Common myeloid progenitor, CD34-positive (primary cell): ENCODE measurements around the gene ALG8.
"Not testable (repeated sequence)": the region's sequence is repeated elsewhere in the genome, so short reads cannot be mapped to it uniquely, and the experiment has no call there.

Experiments
- CTCF ChIA-PET: fragments of 350-600 bp; sonication (Branson Sonifier 250); formaldehyde crosslinking; loops from one replicate; lab custom pipeline; 2021; ENCODE audit warnings: antibody characterized with exemption; lab: Charles Lee
- POLR2A ChIA-PET: fragments of 350-600 bp; sonication (Branson Sonifier 250); formaldehyde crosslinking; loops from one replicate; lab custom pipeline; 2021; ENCODE audit warnings: antibody characterized with exemption; lab: Charles Lee
- DNase-seq, 3 donors: peaks; one replicate each; pipeline versions ENCODE4 v3.0.0 to v3.0.0-alpha.2; 2013
- H3K27ac ChIP-seq, 2 experiments: 1 replicate in 1 of 2; 2 replicates in 1 of 2; pipeline ENCODE4 v1.7.0; 2013; ENCODE audit warnings: inconsistent platforms in 2 of 2, low read length in 2 of 2, mild to moderate bottlenecking in 2 of 2, low read depth in 1 of 2, moderate library complexity in 1 of 2; ENCODE audit not compliant: severe bottlenecking in 2 of 2, insufficient read depth in 1 of 2, poor library complexity in 1 of 2
- H3K27me3 ChIP-seq, 5 experiments: replicated peaks in 2 of 5; 1 replicate in 3 of 5; 2 replicates in 2 of 5; pipeline versions ENCODE4 v1.6.1 to v1.7.0; 2013; ENCODE audit warnings: low read length in 4 of 5, mild to moderate bottlenecking in 2 of 5, moderate library complexity in 2 of 5, inconsistent platforms in 1 of 5; ENCODE audit not compliant: insufficient read depth in 5 of 5, control insufficient read depth in 4 of 5
- H3K36me3 ChIP-seq, 4 experiments: 1 replicate in 2 of 4; 2 replicates in 2 of 4; pipeline versions ENCODE4 v1.6.1 to v1.7.0; 2013; ENCODE audit warnings: low read length in 3 of 4, control low read depth in 1 of 4, mild to moderate bottlenecking in 1 of 4; ENCODE audit not compliant: control insufficient read depth in 4 of 4, insufficient read depth in 4 of 4
- H3K4me1 ChIP-seq, 4 experiments: 1 replicate in 3 of 4; 2 replicates in 1 of 4; pipeline versions ENCODE4 v1.6.1 to v1.7.1; 2013; ENCODE audit warnings: low read length in 3 of 4, mild to moderate bottlenecking in 3 of 4, control low read depth in 1 of 4, inconsistent platforms in 1 of 4, moderate library complexity in 1 of 4; ENCODE audit not compliant: control insufficient read depth in 4 of 4, insufficient read depth in 4 of 4; ENCODE audit errors: control extremely low read depth in 1 of 4
- H3K4me3 ChIP-seq, 7 experiments: 1 replicate in 4 of 7; 2 replicates in 3 of 7; pipeline versions ENCODE4 v1.5.1 to v1.7.0; 2013; ENCODE audit warnings: mild to moderate bottlenecking in 7 of 7, low read length in 6 of 7, moderate library complexity in 6 of 7, inconsistent platforms in 2 of 7, low read depth in 2 of 7, control low read depth in 1 of 7; ENCODE audit not compliant: insufficient read depth in 4 of 7, control insufficient read depth in 1 of 7; ENCODE audit errors: extremely low read depth in 1 of 7
- H3K9me3 ChIP-seq, 5 experiments: 1 replicate in 4 of 5; 2 replicates in 1 of 5; pipeline versions ENCODE4 v1.6.1 to v1.7.1; 2013; ENCODE audit warnings: low read length in 4 of 5, mild to moderate bottlenecking in 2 of 5, inconsistent platforms in 1 of 5, low read depth in 1 of 5, moderate library complexity in 1 of 5; ENCODE audit not compliant: control insufficient read depth in 4 of 5, insufficient read depth in 2 of 5; ENCODE audit errors: control extremely low read depth in 1 of 5
- WGBS: methylation state at CpG from one replicate; pipeline ENCODE4 v1.1.5; 2013; ENCODE audit not compliant: insufficient coverage; 5-methylcytosine and 5-hydroxymethylcytosine counted together

ALG8 gene

GRCh38 chr11:78179459-78180071 lies 40.1 kb upstream of the ALG8 start:
- no peak for DNase-seq
- H3K36me3 ChIP-seq: no peaks in the 10 kb centered on the region
- no peak overlapping the region for H3K27ac ChIP-seq
- no peak overlapping the region for H3K4me3 ChIP-seq
- H3K9me3 ChIP-seq: no peaks in the 10 kb centered on the region
- H3K27me3 ChIP-seq: no peaks in the 10 kb centered on the region
- POLR2A ChIA-PET: no interaction called here
- no peaks in the 10 kb centered on the region for H3K4me1 ChIP-seq
- CTCF ChIA-PET: interaction anchor here (1.0 kb wide), 1 partner anchor 10 kb away, joined by 3 read pairs; no protein-coding TSS in a partner anchor
- 95% methylated on average over 6 of the region's 7 CpGs for WGBS

GRCh38 chr11:78177216-78177615 lies 37.8 kb upstream of the ALG8 start:
- 95% methylated on average over 7 of the region's 7 CpGs for WGBS
- no peak overlapping the region for H3K27ac ChIP-seq
- no peak for DNase-seq
- ChIA-PET CTCF (no interaction called here), POLR2A (interaction anchor here (0.6 kb wide), 1 partner anchor 10 kb away, joined by 3 read pairs; no protein-coding TSS in a partner anchor)
- H3K36me3 ChIP-seq: peaks cover 0 to 7% (median 3%) of the 10 kb centered on the region in 4 experiments
- no peaks in the 10 kb centered on the region for H3K27me3 ChIP-seq
- H3K4me3 ChIP-seq: no peak overlapping the region
- no peaks in the 10 kb centered on the region for H3K4me1 ChIP-seq
- no peaks in the 10 kb centered on the region for H3K9me3 ChIP-seq

- H3K27me3 ChIP-seq: no peaks in the 10 kb centered on the region
- H3K9me3 ChIP-seq: no peaks in the 10 kb centered on the region
- no peaks in the 10 kb centered on the region for H3K4me1 ChIP-seq
- H3K4me3 ChIP-seq: no peak overlapping the region
- ChIA-PET POLR2A (no interaction called here), CTCF (interaction anchor here (0.7 kb wide), 1 partner anchor 388 kb away, joined by 3 read pairs; no protein-coding TSS in a partner anchor)
- DNase-seq: no peak
- peaks cover 0 to 7% (median 3%) of the 10 kb centered on the region in 4 experiments for H3K36me3 ChIP-seq
- WGBS: no CpG with 5 or more reads among the region's 10 CpGs
- H3K27ac ChIP-seq: no peak overlapping the region
Observed at GRCh38 chr11:78176605-78177141, 37.2 kb upstream of the ALG8 start.

GRCh38 chr11:78175862-78176261 lies 36.4 kb upstream of the ALG8 start:
- H3K4me3 ChIP-seq, H3K27ac ChIP-seq, DNase-seq, H3K36me3 ChIP-seq, H3K4me1 ChIP-seq, H3K9me3 ChIP-seq, H3K27me3 ChIP-seq, CTCF ChIA-PET: not testable (repeated sequence)
- POLR2A ChIA-PET: interaction anchor here (0.6 kb wide), 1 partner anchor 378 kb away, joined by 3 read pairs; no protein-coding TSS in a partner anchor
- WGBS: 96% methylated on average over 2 of the region's 3 CpGs

GRCh38 chr11:78171951-78172350 lies 32.5 kb upstream of the ALG8 start:
- H3K27ac ChIP-seq: no peak overlapping the region
- ChIA-PET CTCF (interaction anchor here (1.8 kb wide), 1 partner anchor 34 kb away, joined by 4 read pairs; no protein-coding TSS in a partner anchor), POLR2A (no interaction called here)
- H3K4me3 ChIP-seq: no peak overlapping the region
- no peaks in the 10 kb centered on the region for H3K4me1 ChIP-seq
- H3K27me3 ChIP-seq: no peaks in the 10 kb centered on the region
- WGBS: 98% methylated on average over 6 of the region's 6 CpGs
- no peaks in the 10 kb centered on the region for H3K9me3 ChIP-seq
- no peak for DNase-seq
- H3K36me3 ChIP-seq: peaks cover 0 to 7% (median 3%) of the 10 kb centered on the region in 4 experiments

- WGBS: 89% methylated on average over 5 of the region's 7 CpGs
- Histone ChIP-seq H3K36me3 (peaks cover 0 to 7% (median 3%) of the 10 kb centered on the region in 4 experiments), H3K4me3 (no peak overlapping the region), H3K27me3 (no peaks in the 10 kb centered on the region), H3K9me3 (no peaks in the 10 kb centered on the region), H3K27ac (no peak overlapping the region), H3K4me1 (no peaks in the 10 kb centered on the region)
- POLR2A ChIA-PET: no interaction called here
- CTCF ChIA-PET: interaction anchor here (1.2 to 1.8 kb wide), 3 partner anchors 9 to 35 kb away, joined by 3 to 4 read pairs (median 3); no protein-coding TSS in a partner anchor
- DNase-seq: no peak
Observed at GRCh38 chr11:78170874-78171549, 31.6 kb upstream of the ALG8 start.

GRCh38 chr11:78170413-78170812 lies 31.0 kb upstream of the ALG8 start:
- no peak for DNase-seq
- Histone ChIP-seq H3K4me1 (no peaks in the 10 kb centered on the region), H3K9me3 (no peaks in the 10 kb centered on the region), H3K27me3 (no peaks in the 10 kb centered on the region), H3K4me3 (no peak overlapping the region), H3K36me3 (peaks cover 0 to 7% (median 3%) of the 10 kb centered on the region in 4 experiments), H3K27ac (no peak overlapping the region)
- POLR2A ChIA-PET: no interaction called here
- CTCF ChIA-PET: interaction anchor here (1.2 to 2.1 kb wide), 4 partner anchors 9 to 35 kb away, joined by 3 to 6 read pairs (median 4); no protein-coding TSS in a partner anchor
- 98% methylated on average over 11 of the region's 11 CpGs for WGBS
